Right cardiac atrium (tissue), 5 donors: ENCODE data around the gene CHST15. TPM values are rescaled to one million over a fixed set of nuclear protein-coding genes. Genes with fewer than 3 reads are reported as not detected.
"Not testable (repeated sequence)": the region's sequence is repeated elsewhere in the genome, so short reads cannot be mapped to it uniquely, and the experiment has no call there.

Experiments used
- ATAC-seq, 2 donors: fragments of 200-7000 bp; cut with Tn5 transposase; one replicate each; pipeline versions ENCODE4 v1.8.0 to v1.9.1; 2020; ENCODE audit warnings: moderate library complexity in 2 of 2, mild to moderate bottlenecking in 1 of 2
- DNase-seq, 3 donors: peaks; one replicate each; pipeline ENCODE4 v3.0.0-alpha.2; 2020
- H3K27ac ChIP-seq: one replicate; pipeline ENCODE4 v1.5.1; 2013; ENCODE audit warnings: mild to moderate bottlenecking, low read length, control low read depth, moderate library complexity
- H3K27me3 ChIP-seq: one replicate; pipeline ENCODE4 v1.6.1; 2013; ENCODE audit not compliant: control insufficient read depth, insufficient read depth
- H3K4me1 ChIP-seq: one replicate; pipeline ENCODE4 v1.6.1; 2013; ENCODE audit warnings: low read length; ENCODE audit not compliant: control insufficient read depth, insufficient read depth
- H3K4me3 ChIP-seq: one replicate; pipeline ENCODE4 v1.5.1; 2013; ENCODE audit warnings: low read length, control low read depth
- H3K9me3 ChIP-seq: one replicate; pipeline ENCODE4 v1.6.1; 2013; ENCODE audit warnings: low read length; ENCODE audit not compliant: control insufficient read depth
- WGBS: extraction: QIAGEN DNeasy Blood & Tissue Kit; methylation state at CpG from one replicate; pipeline ENCODE4 v1.1.7; 2013; 5-methylcytosine and 5-hydroxymethylcytosine counted together
- intact Hi-C, 4 donors: fragments of 100-400 bp; cut with DNase I; formaldehyde crosslinking; loops; one replicate each; pipeline versions ENCODE4 v1.11.0 to v1.14.0; 2022 to 2023
- polyA plus RNA-seq: library from polyadenylated mRNA; stranded (reverse); fragments of 200-250 nt; gene quantifications from one replicate; pipeline ENCODE4 v1.2.3, GENCODE V29; 2013
- total RNA-seq, 4 donors: library from RNA; stranded (reverse); fragmentation: NEBNext Ultra II Directional; extraction: Animal tissue kit (Norgen Biotek cat#: 25700); gene quantifications; one replicate each; pipeline ENCODE4 v1.2.1, GENCODE V29; 2021
- donor health status: healthy with polysubstance abuse.
- donor health status: DM: no; HTN: yes; CAD: no.
- donor health status: DM: no; HTN: no; CAD: no.
- donor health status: DM: no; HTN: yes; CAD: no; lungs with severe emphysema.
- donor health status: DM: yes; HTN: yes; CAD: no.

Gene CHST15
- total and polyA plus RNA-seq, 5 donors: 2.2 to 11.9 (median 8.2) TPM

GRCh38 chr10:124109261-124109660, 15.9 kb upstream of the CHST15 start:
- no peak for ATAC-seq
- no peaks in the 10 kb centered on the region for H3K4me1 ChIP-seq
- H3K9me3 ChIP-seq: no peaks in the 10 kb centered on the region
- no peak overlapping the region for H3K27ac ChIP-seq
- H3K27me3 ChIP-seq: no peaks in the 10 kb centered on the region
- no peak for DNase-seq
- no peak overlapping the region for H3K4me3 ChIP-seq
- 78% methylated on average over 4 of the region's 4 CpGs for WGBS
- intact Hi-C loops: no loop called here

- intact Hi-C loops: no loop called here
These were observed 13.7 kb upstream of the CHST15 start for GRCh38 chr10:124107072-124107471.

DNA sequence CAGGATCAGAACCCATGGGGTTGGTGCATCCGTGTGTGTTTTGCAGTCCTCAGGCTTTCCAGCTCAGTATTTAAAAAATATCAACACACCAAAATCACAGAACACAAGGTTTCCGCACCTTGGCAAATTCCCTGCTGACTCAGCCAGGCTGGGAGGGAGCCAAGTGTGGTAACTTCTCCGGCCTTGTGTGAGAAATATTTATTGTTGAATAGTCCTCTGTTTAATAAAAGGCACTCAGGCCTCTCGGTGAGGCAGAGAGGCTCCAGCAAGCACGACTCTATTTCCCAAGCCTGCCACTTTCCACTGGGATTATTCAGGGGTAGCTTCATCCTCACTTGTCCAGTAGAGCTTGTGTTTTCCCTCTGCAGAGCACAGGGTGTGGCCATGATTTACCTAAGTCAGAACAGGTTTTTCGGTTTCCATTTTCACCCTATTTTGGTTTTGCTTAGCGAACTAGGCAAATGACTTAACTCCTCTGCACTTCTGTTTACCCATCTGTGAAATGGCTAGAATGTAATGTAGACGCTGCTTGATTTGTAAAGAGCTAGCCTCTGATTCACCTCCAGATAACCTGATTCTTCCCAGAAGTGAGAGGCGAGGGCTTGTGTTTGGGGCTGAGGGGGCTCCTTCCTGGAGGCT, 13.0 kb upstream of the CHST15 start:
- H3K4me3 ChIP-seq: no peak overlapping the region
- intact Hi-C loops: no loop called here
- no peaks in the 10 kb centered on the region for H3K27me3 ChIP-seq
- DNase-seq: peak; percentile 58 to 84 (median 72)
- 47% methylated on average over 9 of the region's 9 CpGs for WGBS
- H3K27ac ChIP-seq: no peak overlapping the region
- no peaks in the 10 kb centered on the region for H3K4me1 ChIP-seq
- peak in 1 of 2 donors; percentile 65 for ATAC-seq
- no peaks in the 10 kb centered on the region for H3K9me3 ChIP-seq

More at GRCh38 chr10:124107072-124107471, 13.7 kb upstream of the CHST15 start:
- no peaks in the 10 kb centered on the region for H3K9me3 ChIP-seq
- DNase-seq: no peak
- ATAC-seq: no peak
- no peaks in the 10 kb centered on the region for H3K4me1 ChIP-seq
- WGBS: 70% methylated on average over 5 of the region's 5 CpGs
- no peak overlapping the region for H3K4me3 ChIP-seq
- no peak overlapping the region for H3K27ac ChIP-seq
- no peaks in the 10 kb centered on the region for H3K27me3 ChIP-seq

DNA sequence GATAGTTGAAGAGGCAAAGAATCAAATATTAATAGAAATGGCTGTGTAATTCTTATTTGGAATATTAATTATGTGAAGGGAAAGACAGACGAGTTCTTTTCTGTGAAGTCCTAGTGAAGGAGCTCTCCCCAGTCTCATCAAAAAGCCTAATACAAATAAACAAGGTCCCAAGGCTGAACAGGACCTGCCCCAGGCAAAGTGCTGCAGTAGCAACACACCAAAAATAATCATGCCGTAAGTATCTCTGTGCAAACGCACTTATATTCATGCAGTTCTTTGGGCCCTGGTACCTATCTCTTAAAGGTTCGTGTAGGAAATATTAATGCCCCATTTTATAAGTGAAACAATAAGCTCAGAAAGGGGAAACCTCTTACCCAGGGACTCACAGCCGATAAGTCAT, 12.2 kb upstream of the CHST15 start:
- 60% methylated on average over 5 of the region's 5 CpGs for WGBS
- intact Hi-C loops: no loop called here
- H3K4me1 ChIP-seq: no peaks in the 10 kb centered on the region
- no peak overlapping the region for H3K4me3 ChIP-seq
- no peaks in the 10 kb centered on the region for H3K27me3 ChIP-seq
- ATAC-seq: no peak
- no peaks in the 10 kb centered on the region for H3K9me3 ChIP-seq
- H3K27ac ChIP-seq: no peak overlapping the region
- no peak for DNase-seq

DNA sequence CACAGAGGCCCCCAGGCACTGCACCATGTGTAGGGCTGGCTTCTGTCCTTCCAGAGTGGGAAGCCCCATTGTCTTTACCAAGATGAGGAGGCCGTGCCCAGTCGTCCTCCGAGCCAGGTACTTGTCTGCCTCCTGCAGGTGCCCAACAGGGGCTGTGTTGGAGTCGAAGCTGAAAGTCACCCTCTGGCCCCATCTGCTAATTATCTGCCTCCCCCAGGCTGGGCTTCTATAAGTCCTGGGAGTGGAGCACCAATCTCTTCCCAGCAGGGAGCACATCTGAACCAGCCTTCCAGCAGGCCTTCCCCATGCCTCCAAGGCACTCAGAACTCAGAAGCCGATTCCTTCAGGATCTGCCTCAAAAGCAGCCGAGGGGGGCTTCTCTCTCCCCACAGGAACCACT, 11.6 kb upstream of the CHST15 start:
- Histone ChIP-seq H3K4me1 (no peaks in the 10 kb centered on the region), H3K27ac (no peak overlapping the region), H3K9me3 (no peaks in the 10 kb centered on the region), H3K4me3 (no peak overlapping the region), H3K27me3 (no peaks in the 10 kb centered on the region)
- intact Hi-C loops: no loop called here
- 83% methylated on average over 6 of the region's 6 CpGs for WGBS
- no peak for DNase-seq
- no peak for ATAC-seq

DNA sequence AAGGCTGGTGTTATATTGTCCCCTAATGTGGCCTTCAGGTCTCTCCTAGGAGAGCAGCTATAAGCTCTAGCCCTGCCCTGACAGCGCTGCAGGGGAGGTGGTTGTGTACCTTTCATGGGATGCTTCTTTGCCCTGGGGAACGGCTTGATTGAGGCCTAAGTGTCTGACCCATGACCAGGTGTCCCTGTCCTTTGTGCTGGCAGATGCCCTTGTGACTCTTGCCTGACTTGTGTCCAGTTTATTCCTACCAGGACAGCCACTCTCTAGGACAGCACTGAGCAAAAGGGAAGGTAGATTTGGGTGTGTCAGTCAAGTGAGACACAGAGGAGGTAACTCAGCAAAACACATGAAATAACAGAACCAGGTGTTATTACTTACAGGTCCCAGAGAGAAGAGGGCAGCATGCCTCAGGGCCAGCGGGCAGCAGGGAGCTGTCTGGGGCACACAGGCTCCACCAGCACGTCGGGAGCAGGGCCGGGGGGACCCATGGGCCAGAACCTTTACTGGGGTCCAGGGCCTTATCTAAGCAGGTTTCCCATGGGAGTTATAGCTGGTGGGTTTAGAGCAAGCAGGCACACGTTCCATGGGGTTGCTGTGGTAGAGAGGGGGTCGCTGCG, 10.7 kb upstream of the CHST15 start:
- no peak overlapping the region for H3K27ac ChIP-seq
- DNase-seq: no peak
- intact Hi-C loops: no loop called here

DNA sequence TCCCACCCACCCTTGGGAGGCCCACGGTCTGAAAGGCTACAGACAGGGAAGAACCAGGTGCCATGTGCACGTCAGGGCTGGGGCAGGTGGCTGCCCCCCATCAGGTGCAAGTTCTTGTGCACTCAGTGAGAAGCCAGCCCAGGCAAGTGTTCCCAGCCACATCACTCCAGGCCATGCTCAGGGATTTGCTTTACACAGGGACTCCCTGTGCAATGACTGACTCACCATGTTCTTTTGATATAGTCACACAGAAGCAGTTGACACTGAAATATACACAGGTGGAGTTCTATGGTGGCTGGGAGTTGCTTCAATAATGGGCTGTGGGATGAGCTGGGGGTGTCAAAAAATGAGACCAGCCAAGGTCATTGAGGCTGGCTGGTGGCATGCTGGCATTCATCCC, 8.0 kb upstream of the CHST15 start:
- Histone ChIP-seq H3K27me3 (no peaks in the 10 kb centered on the region), H3K4me1 (no peaks in the 10 kb centered on the region), H3K4me3 (no peak overlapping the region), H3K9me3 (no peaks in the 10 kb centered on the region), H3K27ac (no peak overlapping the region)
- DNase-seq (no peak), ATAC-seq (no peak)
- 94% methylated on average over 2 of the region's 2 CpGs for WGBS
- intact Hi-C loops: no loop called here

More for the DNA sequence above, 10.7 kb upstream of the CHST15 start:
- Histone ChIP-seq H3K4me3 (no peak overlapping the region), H3K27me3 (no peaks in the 10 kb centered on the region), H3K9me3 (no peaks in the 10 kb centered on the region), H3K4me1 (no peaks in the 10 kb centered on the region)
- no peak for ATAC-seq
- 95% methylated on average over 9 of the region's 9 CpGs for WGBS

GRCh38 chr10:124100651-124101050, 7.3 kb upstream of the CHST15 start:
- H3K4me3 ChIP-seq, H3K27me3 ChIP-seq, H3K27ac ChIP-seq, H3K9me3 ChIP-seq, intact Hi-C loops, DNase-seq, H3K4me1 ChIP-seq, ATAC-seq: not testable (repeated sequence)
- WGBS: 97% methylated on average over 3 of the region's 3 CpGs

GRCh38 chr10:124100124-124100523, 6.7 kb upstream of the CHST15 start:
- H3K4me3 ChIP-seq: no peak overlapping the region
- H3K9me3 ChIP-seq: no peaks in the 10 kb centered on the region
- ATAC-seq (no peak), DNase-seq (no peak)
- no peaks in the 10 kb centered on the region for H3K27me3 ChIP-seq
- no peaks in the 10 kb centered on the region for H3K4me1 ChIP-seq
- intact Hi-C loops: no loop called here
- WGBS: 95% methylated on average over 5 of the region's 5 CpGs
- no peak overlapping the region for H3K27ac ChIP-seq

GRCh38 chr10:124099604-124100003, 6.2 kb upstream of the CHST15 start:
- intact Hi-C loops: no loop called here
- Histone ChIP-seq H3K27me3 (no peaks in the 10 kb centered on the region), H3K9me3 (no peaks in the 10 kb centered on the region), H3K4me3 (no peak overlapping the region), H3K27ac (no peak overlapping the region), H3K4me1 (no peaks in the 10 kb centered on the region)
- DNase-seq (no peak), ATAC-seq (peak in 1 of 2 donors; percentile 12)
- 72% methylated on average over 4 of the region's 4 CpGs for WGBS

- DNase-seq (no peak), ATAC-seq (no peak)
- intact Hi-C loops: no loop called here
- Histone ChIP-seq H3K27me3 (no peaks in the 10 kb centered on the region), H3K27ac (no peak overlapping the region), H3K4me1 (no peaks in the 10 kb centered on the region), H3K9me3 (no peaks in the 10 kb centered on the region), H3K4me3 (no peak overlapping the region)
- 92% methylated on average over 10 of the region's 10 CpGs for WGBS
These were observed 5.2 kb upstream of the CHST15 start for GRCh38 chr10:124098575-124098974.
